ENCODE results near the gene ZSWIM1.

Gene ZSWIM1

GRCh38 chr20:45908084-45908483, 27.1 kb downstream of the ZSWIM1 start:
- no peak for DNase-seq (ENCODE audit: low read depth, low spot score)

DNA sequence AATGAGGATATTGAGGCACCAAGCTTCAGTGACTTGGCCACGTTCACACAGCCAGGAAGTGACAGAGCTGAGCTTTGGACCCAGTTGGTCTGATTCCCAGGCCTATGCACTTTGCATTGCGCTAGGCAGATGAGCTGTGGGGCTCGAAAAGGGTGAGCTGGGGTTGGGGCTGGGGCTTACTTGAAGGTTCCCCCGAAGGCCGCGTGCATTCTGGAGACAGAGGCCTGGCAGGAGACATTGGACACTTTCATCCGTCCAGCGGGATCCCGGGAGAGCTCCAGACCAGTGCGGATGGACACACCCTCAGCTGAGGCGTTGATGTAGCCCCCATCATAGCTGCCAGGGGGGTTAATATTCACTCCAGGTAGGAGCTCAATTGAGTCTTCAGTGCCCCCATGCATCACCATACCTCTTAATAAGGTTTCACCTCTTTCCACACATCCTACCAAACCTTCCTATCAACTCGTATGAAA, 28.3 kb downstream of the ZSWIM1 start:
- no peak for DNase-seq (ENCODE audit: low read depth, low spot score)

DNA sequence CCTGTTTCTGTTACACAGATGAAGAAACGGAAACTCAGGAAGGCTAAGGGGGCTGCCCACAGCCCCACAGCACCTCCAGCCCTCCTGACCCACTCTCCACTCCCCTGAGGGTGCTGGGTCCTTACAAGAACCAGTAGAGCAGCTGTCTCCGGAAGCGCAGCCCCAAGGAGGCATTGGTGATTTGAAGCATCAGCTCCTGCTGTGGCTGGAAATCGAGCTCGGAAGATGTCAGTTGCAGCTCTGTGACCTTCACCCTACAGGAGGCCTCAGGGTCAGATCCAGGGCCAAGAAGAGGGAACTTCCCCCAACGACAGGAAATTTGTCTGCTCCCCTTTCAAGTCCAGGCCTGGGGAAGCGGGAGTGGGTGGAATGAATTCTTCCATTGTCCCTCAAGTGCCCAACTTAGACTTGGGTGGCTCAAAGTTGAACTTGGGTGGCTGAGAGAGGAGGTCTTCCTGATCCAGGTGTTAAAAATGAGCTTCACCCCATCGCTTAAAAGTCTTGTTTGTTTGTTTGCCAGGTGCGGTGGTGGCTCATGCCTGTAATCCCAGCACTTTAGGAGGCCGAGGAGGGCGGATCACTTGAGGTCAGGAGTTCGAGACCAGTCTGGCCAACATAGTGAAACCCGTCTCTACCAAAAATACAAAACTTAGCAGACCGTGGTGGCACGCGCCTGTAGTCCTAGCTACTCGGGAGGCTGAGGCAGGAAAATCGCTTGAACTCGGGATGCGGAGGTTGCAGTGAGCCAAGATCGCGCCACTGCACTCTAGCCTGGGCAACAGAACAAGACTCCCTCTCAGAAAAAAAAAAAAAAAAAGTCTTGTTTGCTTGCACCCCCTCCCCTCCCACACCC, 29.0 kb downstream of the ZSWIM1 start:
- no peak for DNase-seq (ENCODE audit: low read depth, low spot score)

DNA sequence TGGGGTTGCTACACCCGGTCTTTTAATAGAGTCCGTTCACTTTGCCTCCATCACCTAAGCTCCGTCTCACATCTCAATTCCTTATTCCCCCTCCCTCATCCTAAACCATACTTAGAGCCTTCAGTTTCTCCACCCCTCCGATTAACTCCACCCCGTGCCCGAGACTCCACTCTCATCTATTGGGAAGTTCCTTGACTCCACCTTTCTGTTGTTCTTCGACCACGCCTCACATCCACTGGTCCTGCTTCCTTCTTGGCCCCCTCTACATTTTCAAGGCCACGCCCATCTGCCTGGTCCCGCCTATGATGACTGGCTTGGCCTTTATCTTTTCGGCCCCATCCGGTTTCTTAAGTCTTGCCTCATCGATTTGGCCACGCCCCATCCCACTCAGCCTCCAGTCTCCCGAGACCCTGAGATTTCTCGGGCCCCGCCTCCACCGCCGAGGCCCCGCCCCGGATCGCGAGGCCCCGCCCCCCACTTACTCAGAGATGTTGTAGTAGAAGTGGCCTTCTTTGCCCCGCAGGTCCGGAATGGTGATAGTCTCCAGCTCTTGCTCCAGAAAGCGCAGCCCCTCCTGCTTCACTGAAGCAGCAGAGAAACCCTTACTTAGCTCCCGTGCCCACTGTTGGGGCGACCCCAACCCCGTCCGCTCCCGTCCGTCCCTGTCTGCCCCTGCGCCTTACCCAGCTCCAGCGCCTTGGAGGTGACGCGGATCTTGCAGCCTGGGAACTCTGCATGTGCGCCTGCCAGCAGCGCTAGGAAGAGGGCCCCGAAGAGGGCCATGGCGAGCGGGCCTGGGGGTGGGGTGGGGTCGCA, 29.9 kb downstream of the ZSWIM1 start:
- peak; percentile 100 for DNase-seq (ENCODE audit: low read depth, low spot score)

DNA sequence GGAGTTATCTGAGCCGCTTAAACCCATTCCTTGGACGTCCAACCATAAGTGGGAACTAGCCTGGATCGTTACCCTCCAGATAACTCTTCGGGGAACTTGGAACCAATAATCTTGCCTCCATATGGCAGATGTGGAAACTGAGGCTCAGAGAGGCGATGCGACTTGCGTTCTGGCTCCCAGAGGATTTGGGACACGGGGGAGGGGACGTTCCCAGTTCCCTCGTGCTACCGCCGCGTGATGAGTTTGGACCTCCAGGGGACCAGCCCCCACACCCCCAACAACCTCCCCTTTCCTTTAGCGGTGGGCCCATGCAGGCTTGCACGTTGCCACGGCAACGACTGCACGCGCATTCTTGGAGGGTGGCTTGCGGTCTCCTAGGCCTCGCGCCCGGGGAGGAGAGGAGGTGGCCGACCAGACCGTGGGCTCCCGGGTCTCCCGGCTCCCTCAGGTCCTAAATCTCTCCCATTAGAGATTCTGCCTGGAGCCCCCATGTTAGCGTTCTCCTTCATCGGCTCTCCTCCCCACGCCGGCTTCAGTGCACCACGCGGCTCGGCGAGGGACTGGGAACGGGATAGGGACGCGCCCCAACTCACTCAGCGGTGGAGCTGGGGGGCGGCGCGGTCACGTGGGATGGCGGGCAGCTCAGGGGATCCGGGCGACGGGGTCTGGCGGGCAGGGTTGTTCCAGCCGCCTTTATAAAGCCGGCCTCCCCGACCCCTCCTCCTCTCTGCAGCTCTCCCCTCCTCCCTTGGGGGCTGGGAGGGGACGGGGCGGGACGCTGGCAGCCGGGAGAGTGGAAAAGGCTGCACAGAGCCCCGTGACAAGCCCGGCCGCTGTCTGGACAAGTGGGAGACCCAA, 30.7 kb downstream of the ZSWIM1 start, which contains the start of gene PLTP:
TSS of gene PLTP (minus strand) at position 670 of the 858 bp plus-strand sequence. CDS start 703 bp downstream, outside the sequence.
- DNase-seq (ENCODE audit: low read depth, low spot score), result no peak

DNA sequence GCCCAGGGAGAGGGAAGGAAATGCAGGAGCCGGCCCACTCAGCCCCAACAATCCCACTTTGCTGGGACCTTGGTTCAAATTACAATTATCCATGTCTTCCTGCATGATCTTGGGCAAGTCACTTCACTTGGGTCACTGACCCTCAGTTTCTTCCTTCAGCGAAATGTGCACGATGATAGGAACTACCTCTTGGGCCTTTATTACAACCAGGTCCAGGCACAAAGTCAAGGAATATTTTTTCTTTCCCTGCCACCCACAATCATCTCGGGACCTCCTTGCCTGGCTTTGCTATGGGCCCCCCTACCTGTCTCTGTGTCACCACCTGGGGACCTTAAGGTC, 31.3 kb downstream of the ZSWIM1 start:
- DNase-seq (ENCODE audit: low read depth, low spot score), result no peak

DNA sequence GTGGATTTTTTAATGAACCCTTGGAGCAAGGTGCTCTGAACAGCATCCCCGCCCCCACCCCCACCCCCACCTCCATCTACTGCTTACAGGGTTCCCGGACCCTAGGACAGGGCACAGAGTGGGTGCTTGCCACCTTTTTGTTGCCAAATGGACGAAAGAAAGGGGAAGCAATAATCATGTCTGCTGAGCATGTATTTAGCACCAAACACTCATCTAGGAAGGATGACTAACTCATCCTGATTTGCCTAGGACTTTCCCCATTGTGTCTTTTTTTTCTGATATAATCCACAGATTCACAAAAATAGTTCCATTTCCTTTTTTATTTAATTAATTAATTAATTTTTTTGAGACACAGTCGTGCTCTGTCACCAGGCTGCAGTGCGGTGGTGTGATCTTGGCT, 32.1 kb downstream of the ZSWIM1 start:
- no peak for DNase-seq (ENCODE audit: low read depth, low spot score)

DNA sequence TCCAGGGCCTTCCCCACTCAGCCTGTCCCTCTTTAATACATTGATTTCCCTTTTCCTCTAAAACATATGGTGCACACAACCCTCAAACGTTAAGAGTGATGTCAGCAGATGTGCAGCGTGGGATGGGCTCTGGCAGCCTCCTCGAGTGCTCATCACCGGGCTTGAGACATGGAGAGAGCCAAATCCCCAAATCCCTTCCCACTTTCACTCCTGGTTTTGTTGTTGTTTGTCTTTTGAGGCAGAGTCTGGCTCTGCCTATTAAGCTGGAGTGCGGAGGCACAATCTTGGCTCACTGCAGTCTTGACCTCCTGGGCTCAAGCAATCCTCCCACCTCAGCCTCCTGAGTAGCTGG, 36.7 kb downstream of the ZSWIM1 start:
- no peak for DNase-seq (ENCODE audit: low read depth, low spot score)

DNA sequence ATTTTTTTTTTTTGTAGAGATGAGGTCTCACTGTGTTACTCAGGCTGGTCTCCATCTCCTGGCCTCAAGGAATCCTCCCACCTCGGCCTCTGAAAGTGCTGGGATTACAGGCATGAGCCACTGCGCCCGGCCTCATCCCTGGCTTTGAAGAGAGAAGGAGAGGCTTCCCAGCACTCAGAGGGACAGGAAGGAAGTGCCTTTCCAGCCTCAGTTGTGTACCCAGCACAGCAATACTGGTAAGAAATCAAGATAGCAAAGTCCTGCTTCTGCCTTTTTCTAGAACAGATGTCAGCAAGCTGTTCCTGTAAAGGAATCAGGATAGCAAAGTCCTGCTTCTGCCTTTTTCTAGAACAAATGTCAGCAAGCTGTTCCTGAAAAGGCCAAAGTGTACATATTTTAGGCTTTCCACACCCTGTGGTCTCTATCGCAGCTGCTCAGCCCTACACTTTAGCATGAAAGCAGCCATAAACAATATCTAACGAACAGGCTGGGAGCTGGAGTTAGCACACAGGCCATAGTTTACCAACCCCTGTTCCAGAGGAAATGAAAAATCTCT, 37.2 kb downstream of the ZSWIM1 start:
- DNase-seq (ENCODE audit: low read depth, low spot score), result no peak

- DNase-seq (ENCODE audit: low read depth, low spot score), result no peak
Measured at GRCh38 chr20:45918779-45919537, 37.9 kb downstream of the ZSWIM1 start.

- no peak for DNase-seq (ENCODE audit: low read depth, low spot score)
Measured at GRCh38 chr20:45919542-45920399, 38.7 kb downstream of the ZSWIM1 start.

DNA sequence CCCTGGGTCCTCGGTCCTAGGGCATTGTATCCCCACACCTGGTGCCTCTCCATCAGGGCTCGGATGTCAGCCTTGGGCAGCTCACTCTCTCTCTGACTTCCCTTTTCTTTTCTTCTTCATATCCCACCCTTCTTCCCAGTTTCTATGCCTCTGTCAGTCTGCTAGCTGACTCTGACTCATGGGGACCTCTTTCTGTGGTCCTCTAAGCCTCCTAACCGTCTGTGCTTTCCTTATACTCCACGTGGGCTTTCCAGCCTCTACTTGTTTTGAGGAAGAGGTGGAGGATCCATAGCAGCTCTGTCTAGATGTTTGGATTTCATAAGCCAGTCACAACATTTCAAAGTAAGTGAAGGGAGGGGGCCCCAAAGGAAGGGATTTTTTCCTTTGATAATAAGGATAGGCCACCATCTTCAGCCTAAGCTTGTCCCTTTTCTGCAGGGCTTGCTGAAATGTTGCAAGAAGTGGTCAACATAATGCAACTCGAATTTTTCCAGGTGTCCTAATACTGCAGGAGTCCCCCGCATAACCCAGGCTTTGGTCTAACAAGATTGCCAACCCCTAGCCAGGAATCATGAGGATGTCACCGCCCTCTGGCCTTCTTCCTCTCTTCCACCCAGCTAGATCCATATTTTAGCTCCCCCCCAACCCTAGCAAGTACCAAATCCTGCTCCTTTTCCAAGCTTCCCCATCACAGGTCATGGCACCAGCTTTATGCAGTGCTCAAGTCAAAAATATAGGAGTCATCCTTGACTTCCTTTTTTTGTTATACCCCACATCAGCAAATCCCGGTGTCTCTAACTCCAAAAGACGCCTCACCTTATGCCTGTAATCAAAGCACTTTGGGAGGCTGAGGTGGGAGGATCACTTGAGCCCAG, 39.7 kb downstream of the ZSWIM1 start:
- no peak for DNase-seq (ENCODE audit: low read depth, low spot score)

DNA sequence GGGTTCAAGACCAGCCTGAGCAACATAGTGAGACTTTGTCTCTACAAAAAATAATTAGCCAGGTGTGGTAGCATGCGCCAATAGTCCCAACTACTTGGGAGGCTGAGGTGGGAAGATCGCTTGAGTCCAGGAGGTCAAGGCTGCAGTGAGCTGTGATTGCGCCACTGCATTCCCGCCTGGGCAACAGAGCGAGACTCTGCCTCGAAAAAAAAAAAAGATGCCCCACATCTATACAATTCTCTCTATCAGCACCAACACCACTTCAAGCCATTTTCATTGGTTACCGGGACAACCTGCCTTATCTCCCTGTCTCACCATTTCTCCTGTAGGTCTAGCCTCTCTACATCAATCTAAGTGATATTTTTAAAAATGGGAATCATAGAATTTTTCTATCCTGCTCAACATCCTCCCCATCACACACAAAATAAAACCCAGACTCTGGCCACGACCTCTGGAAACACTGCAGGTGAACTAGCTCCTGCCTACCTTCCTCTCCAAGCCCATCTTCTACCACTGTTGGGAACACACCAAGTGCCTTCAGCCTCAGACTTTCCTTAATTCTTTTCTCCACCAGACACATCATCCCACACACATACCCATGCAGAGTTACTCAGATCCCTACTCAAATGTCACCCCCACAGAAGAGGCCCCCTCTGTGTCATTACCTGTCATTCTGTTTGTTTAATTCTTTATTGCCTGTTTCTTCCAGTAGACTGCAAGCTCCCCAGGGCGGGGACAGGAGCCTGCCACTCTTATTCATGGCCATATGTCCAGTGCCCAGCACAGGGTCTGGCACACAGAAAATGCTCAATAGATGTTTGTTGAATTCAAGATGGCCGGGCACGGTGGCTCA, 40.5 kb downstream of the ZSWIM1 start:
- DNase-seq (ENCODE audit: low read depth, low spot score), result no peak

DNA sequence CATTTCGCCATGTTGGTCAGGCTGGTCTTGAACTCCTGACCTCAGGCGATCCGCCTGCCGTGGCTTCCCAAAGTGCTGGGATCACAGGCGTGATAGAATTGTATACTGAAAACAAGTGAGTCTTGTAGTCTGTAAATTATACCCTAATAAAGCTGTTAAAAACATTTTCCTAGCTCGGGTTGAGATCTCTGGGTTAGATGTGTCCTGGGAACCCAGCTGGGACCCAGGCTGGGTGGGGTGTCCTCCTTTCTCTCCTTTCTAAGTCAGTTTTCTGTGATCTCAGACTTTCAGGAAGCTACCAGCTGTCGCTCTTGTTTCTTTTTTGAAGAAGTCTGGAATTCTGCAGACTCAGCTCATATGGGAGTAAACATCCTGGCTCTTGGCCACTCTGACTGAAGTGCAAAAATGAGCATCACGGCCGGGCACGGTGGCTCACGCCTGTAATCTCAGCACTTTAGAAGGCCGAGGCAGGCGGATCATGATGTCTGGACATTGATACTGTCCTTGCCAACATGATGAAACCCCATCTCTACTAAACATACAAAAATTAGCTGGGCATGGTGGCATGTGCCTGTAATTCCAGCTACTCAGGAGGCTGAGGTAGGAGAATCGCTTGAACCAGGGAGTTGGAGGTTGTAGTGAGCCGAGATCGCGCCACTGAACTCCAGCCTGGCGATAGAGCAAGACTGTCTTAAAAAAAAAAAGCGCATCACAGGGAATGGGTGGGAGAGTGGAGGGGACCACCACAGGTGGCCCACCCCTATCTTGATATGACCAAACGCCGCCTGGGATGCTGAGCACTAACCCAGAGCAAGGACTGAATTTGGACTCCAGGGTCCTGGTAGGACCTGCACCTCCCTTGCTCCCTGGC, 43.6 kb downstream of the ZSWIM1 start:
- DNase-seq (ENCODE audit: low read depth, low spot score), result no peak

GRCh38 chr20:45925821-45926506, 44.9 kb downstream of the ZSWIM1 start:
- DNase-seq (ENCODE audit: low read depth, low spot score), result no peak

- DNase-seq (ENCODE audit: low read depth, low spot score), result no peak
Measured at GRCh38 chr20:45926731-45927070, 45.7 kb downstream of the ZSWIM1 start.
